ENCODE measurements around the gene INPP5A. TPM values are rescaled to one million over a fixed set of nuclear protein-coding genes. Genes with fewer than 3 reads are reported as not detected.

The INPP5A gene
- total and polyA plus RNA-seq, 4 donors = 34.7 to 43.5 (median 41.2) TPM

DNA sequence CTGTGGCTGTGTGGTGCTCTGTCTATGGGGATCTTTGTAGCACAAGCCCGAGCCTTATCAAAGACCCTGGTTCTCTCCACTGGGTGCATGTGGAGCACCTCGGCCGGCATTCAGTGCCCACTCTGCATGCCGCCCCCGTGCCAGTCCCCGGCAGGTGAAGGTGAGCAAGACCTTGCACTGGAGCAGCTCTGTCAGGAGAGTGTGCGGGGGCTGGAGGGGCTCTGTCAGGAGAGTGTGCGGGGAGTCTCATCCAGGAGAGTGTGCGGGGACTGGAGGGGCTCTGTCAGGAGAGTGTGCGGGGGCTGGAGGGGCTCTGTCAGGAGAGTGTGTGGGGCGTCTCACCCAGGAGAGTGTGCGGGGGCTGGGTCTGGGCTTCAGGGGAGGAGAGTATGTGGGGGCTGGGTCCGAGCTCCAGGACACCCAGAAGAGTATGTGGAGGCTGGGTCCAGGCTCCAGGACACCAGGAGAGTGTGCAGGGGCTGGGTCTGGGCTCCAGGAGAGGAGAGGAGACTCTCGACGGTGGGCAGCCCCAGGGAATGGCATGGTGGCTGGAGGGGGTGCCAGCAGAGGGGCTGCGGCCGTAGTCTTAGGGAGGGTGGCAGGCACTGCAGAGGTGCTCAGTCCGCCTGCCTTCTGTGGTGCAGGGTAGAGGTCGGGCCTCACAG is 40.8 kb downstream of the INPP5A start:
- Histone ChIP-seq H3K27me3 (ENCODE audit: control insufficient read depth, insufficient read depth, low read length) (no peaks in the 10 kb centered on the region), H3K36me3 (ENCODE audit: control insufficient read depth, insufficient read depth, low read length) (peaks cover 9% of the 10 kb centered on the region), H3K4me3 (ENCODE audit: low read depth, low read length) (no peak overlapping the region), H3K4me1 (ENCODE audit: control insufficient read depth, insufficient read depth, low read length) (peaks cover 49% of the 10 kb centered on the region), H3K27ac (ENCODE audit: low read depth, low read length) (no peak overlapping the region), H3K9me3 (ENCODE audit: control insufficient read depth, insufficient read depth, low read length) (no peaks in the 10 kb centered on the region)
- DNase-seq (ENCODE audit: low read depth in 4 of 6, low spot score in 6 of 6) = no peak
- 79% methylated on average over 19 of the region's 19 CpGs for WGBS (ENCODE audit: insufficient coverage)

DNA sequence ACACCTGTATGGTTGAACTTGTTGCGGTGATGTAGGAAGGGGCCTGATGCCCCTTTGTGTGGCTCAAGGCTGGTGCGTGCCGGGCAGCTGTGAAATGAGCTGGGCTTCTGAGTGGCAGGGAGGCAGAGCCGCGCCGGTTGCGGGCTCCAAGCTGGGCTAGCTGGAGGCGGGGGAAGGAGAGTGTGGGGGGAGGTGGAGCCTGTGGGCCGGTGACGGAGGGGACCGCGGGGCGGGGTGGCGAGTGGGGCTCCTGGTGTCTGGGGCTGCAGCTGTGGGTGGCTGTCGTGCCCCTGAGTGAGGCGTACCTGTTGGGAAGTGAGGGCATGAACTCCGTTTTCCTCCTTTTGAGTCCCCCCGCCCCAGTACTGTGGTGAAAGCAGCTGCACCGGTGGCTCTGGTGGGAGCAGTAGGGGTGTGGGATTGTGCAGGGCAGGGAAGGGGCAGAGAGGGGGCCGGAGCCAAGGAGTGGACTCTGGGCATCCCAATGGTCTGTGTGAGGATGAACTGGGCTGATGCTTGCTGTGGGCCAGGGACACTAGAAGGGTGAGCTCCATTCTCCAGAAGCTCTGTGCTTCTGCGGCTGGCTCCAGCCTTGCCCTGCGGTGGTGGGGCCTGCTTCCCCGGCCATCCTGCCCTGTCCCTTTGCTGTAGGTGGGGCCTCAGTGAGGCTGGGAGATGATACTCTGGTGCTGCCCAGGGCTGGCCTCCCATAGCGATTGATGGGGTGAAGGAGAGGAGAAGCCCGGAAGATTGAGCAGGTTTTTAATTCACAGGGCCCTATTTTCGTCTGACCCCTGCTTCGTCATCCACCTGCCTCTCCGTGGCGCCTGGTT is 41.7 kb downstream of the INPP5A start:
- Histone ChIP-seq H3K36me3 (ENCODE audit: control insufficient read depth, insufficient read depth, low read length) (peaks cover 9% of the 10 kb centered on the region), H3K27me3 (ENCODE audit: control insufficient read depth, insufficient read depth, low read length) (no peaks in the 10 kb centered on the region), H3K27ac (ENCODE audit: low read depth, low read length) (no peak overlapping the region), H3K4me3 (ENCODE audit: low read depth, low read length) (no peak overlapping the region), H3K4me1 (ENCODE audit: control insufficient read depth, insufficient read depth, low read length) (peaks cover 49% of the 10 kb centered on the region), H3K9me3 (ENCODE audit: control insufficient read depth, insufficient read depth, low read length) (no peaks in the 10 kb centered on the region)
- DNase-seq (ENCODE audit: low read depth in 4 of 6, low spot score in 6 of 6) = no peak
- 65% methylated on average over 28 of the region's 29 CpGs for WGBS (ENCODE audit: insufficient coverage)

DNA sequence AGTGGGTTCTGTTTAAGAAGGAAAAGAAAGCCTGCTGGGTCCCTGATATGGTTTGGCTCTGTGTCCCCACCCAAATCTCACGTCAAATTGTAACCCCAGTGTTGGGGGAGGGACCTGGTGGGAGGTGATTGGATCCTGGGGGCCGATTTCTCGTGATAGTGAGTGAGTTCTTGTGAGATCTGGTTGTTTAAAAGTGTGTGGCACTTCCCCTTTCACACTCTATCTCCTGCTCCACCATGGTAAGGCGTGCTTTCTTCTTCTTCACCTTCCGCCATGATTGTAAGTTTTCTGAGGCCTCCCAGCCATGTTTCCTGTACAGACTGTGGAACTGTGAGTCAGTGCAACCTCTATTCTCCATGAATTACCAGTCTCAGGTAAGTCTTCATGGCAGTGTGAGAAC is 42.6 kb downstream of the INPP5A start:
- Histone ChIP-seq H3K27me3 (ENCODE audit: control insufficient read depth, insufficient read depth, low read length) (no peaks in the 10 kb centered on the region), H3K4me1 (ENCODE audit: control insufficient read depth, insufficient read depth, low read length) (peaks cover 43% of the 10 kb centered on the region), H3K36me3 (ENCODE audit: control insufficient read depth, insufficient read depth, low read length) (peaks cover 9% of the 10 kb centered on the region), H3K9me3 (ENCODE audit: control insufficient read depth, insufficient read depth, low read length) (no peaks in the 10 kb centered on the region), H3K4me3 (ENCODE audit: low read depth, low read length) (no peak overlapping the region), H3K27ac (ENCODE audit: low read depth, low read length) (no peak overlapping the region)
- DNase-seq (ENCODE audit: low read depth in 4 of 6, low spot score in 6 of 6) = no peak
- no CpG with 5 or more reads among the region's 5 CpGs for WGBS (ENCODE audit: insufficient coverage)

GRCh38 chr10:132580617-132581016 is 43.0 kb downstream of the INPP5A start:
- Histone ChIP-seq H3K9me3 (ENCODE audit: control insufficient read depth, insufficient read depth, low read length) (no peaks in the 10 kb centered on the region), H3K4me1 (ENCODE audit: control insufficient read depth, insufficient read depth, low read length) (peaks cover 38% of the 10 kb centered on the region), H3K36me3 (ENCODE audit: control insufficient read depth, insufficient read depth, low read length) (peaks cover 9% of the 10 kb centered on the region), H3K27ac (ENCODE audit: low read depth, low read length) (no peak overlapping the region), H3K27me3 (ENCODE audit: control insufficient read depth, insufficient read depth, low read length) (no peaks in the 10 kb centered on the region), H3K4me3 (ENCODE audit: low read depth, low read length) (no peak overlapping the region)
- 80% methylated on average over 1 of the region's 1 CpG for WGBS (ENCODE audit: insufficient coverage)
- DNase-seq (ENCODE audit: low read depth in 4 of 6, low spot score in 6 of 6) = no peak

DNA sequence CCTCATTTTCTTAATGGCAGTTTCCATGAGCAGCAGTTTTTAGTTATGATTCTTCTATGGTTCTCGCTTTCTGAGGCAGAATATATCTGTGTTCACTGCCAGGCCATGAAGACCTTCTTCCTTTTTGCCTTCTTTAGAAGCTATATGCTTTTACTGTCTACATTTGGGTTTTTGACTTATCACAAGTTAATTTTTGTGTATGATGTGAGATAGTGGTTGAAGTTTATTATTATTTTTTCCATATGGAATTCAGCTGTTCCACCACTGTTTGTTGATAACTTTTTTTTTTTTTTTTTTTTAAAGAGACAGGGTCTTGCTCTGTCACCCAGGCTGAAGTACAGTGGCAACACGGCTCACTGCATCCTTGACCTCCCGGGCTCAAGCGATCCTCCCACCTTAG is 44.5 kb downstream of the INPP5A start:
- Histone ChIP-seq H3K36me3 (ENCODE audit: control insufficient read depth, insufficient read depth, low read length) (peaks cover 9% of the 10 kb centered on the region), H3K4me3 (ENCODE audit: low read depth, low read length) (no peak overlapping the region), H3K27ac (ENCODE audit: low read depth, low read length) (no peak overlapping the region), H3K9me3 (ENCODE audit: control insufficient read depth, insufficient read depth, low read length) (no peaks in the 10 kb centered on the region), H3K27me3 (ENCODE audit: control insufficient read depth, insufficient read depth, low read length) (no peaks in the 10 kb centered on the region), H3K4me1 (ENCODE audit: control insufficient read depth, insufficient read depth, low read length) (peaks cover 36% of the 10 kb centered on the region)
- WGBS (ENCODE audit: insufficient coverage) = 100% methylated on average over 1 of the region's 4 CpGs
- DNase-seq (ENCODE audit: low read depth in 4 of 6, low spot score in 6 of 6) = no peak

DNA sequence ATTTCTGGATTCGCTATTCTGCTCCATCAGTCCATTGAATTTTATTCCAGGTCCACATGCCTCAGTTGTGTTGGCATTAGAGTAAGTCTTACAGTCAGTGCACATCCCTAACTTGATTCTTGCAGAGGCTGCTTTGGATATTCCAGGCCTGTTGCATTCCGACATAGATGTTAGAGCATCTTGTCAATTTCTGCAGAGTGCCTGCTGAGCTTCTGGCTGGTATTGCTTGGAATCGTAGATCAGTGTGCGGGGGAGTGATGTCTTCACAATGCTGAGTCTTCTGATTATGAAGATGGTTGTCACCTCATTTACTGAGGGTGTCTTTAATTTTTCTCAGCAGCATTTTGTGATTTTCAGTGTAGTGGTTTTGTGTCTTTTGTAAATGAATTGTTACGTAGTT is 45.2 kb downstream of the INPP5A start:
- DNase-seq (ENCODE audit: low read depth in 4 of 6, low spot score in 6 of 6) = peak in 1 of 6 donors; percentile 39
- Histone ChIP-seq H3K9me3 (ENCODE audit: control insufficient read depth, insufficient read depth, low read length) (no peaks in the 10 kb centered on the region), H3K27me3 (ENCODE audit: control insufficient read depth, insufficient read depth, low read length) (no peaks in the 10 kb centered on the region), H3K27ac (ENCODE audit: low read depth, low read length) (no peak overlapping the region), H3K36me3 (ENCODE audit: control insufficient read depth, insufficient read depth, low read length) (peaks cover 9% of the 10 kb centered on the region), H3K4me3 (ENCODE audit: low read depth, low read length) (no peak overlapping the region), H3K4me1 (ENCODE audit: control insufficient read depth, insufficient read depth, low read length) (peaks cover 35% of the 10 kb centered on the region)
- WGBS (ENCODE audit: insufficient coverage) = 73% methylated on average over 5 of the region's 5 CpGs

DNA sequence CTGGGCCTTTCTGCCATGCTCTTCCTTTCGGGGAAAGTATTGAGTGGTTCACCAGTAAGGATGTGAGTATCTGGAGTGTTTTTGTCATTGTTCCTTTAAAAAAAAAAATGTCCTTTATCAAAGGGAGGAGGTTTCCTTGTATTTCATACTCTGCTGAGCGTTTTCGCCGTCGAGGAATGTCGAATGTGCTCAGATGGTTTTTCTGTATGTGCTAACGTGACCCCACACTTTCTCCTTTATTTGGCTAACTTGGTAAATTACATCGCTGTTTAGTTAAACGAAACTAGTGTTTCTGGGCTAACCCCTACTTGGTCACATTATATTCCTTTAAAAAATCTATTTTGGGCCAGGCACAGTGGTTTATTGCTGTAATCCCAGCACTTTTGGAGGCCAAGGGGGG is 45.9 kb downstream of the INPP5A start:
- H3K4me1 ChIP-seq (ENCODE audit: control insufficient read depth, insufficient read depth, low read length) = peaks cover 29% of the 10 kb centered on the region
- no peak for DNase-seq (ENCODE audit: low read depth in 4 of 6, low spot score in 6 of 6)

DNA sequence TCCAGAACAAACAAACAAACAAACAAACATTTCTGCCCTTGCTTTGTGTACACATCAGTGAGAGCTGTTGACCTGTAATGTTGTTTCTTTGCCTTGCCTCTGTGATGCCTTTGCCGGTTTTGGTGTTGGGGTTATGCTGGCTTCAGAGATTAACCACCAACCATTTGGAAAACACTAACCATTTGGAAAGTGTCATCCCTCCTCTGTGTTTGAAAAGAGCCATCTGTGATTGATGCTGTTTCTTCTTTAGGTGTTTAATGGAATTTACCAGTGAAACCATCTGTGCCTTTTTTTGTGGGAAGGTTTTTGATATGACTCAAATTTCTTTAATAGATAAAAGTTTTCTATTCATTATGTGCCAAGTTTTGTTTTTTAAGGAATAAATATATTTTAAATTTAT is 46.5 kb downstream of the INPP5A start:
- no peak overlapping the region for H3K27ac ChIP-seq (ENCODE audit: low read depth, low read length)
- no CpG with 5 or more reads among the region's 1 CpG for WGBS (ENCODE audit: insufficient coverage)

More for the DNA sequence above, 45.9 kb downstream of the INPP5A start:
- H3K36me3 ChIP-seq (ENCODE audit: control insufficient read depth, insufficient read depth, low read length) = peaks cover 9% of the 10 kb centered on the region
- no peak overlapping the region for H3K27ac ChIP-seq (ENCODE audit: low read depth, low read length)
- H3K4me3 ChIP-seq (ENCODE audit: low read depth, low read length) = no peak overlapping the region
- WGBS (ENCODE audit: insufficient coverage) = 88% methylated on average over 2 of the region's 9 CpGs
- no peaks in the 10 kb centered on the region for H3K9me3 ChIP-seq (ENCODE audit: control insufficient read depth, insufficient read depth, low read length)
- H3K27me3 ChIP-seq (ENCODE audit: control insufficient read depth, insufficient read depth, low read length) = no peaks in the 10 kb centered on the region

GRCh38 chr10:132585732-132586722 is 48.4 kb downstream of the INPP5A start:
- 89% methylated on average over 38 of the region's 38 CpGs for WGBS (ENCODE audit: insufficient coverage)
- Histone ChIP-seq H3K4me3 (ENCODE audit: low read depth, low read length) (no peak overlapping the region), H3K4me1 (ENCODE audit: control insufficient read depth, insufficient read depth, low read length) (peaks cover 26% of the 10 kb centered on the region), H3K27ac (ENCODE audit: low read depth, low read length) (no peak overlapping the region), H3K36me3 (ENCODE audit: control insufficient read depth, insufficient read depth, low read length) (peaks cover 18% of the 10 kb centered on the region), H3K9me3 (ENCODE audit: control insufficient read depth, insufficient read depth, low read length) (no peaks in the 10 kb centered on the region), H3K27me3 (ENCODE audit: control insufficient read depth, insufficient read depth, low read length) (no peaks in the 10 kb centered on the region)
- no peak for DNase-seq (ENCODE audit: low read depth in 4 of 6, low spot score in 6 of 6)

More for the DNA sequence above, 46.5 kb downstream of the INPP5A start:
- Histone ChIP-seq H3K4me1 (ENCODE audit: control insufficient read depth, insufficient read depth, low read length) (peaks cover 26% of the 10 kb centered on the region), H3K27me3 (ENCODE audit: control insufficient read depth, insufficient read depth, low read length) (no peaks in the 10 kb centered on the region), H3K9me3 (ENCODE audit: control insufficient read depth, insufficient read depth, low read length) (no peaks in the 10 kb centered on the region), H3K4me3 (ENCODE audit: low read depth, low read length) (no peak overlapping the region), H3K36me3 (ENCODE audit: control insufficient read depth, insufficient read depth, low read length) (peaks cover 9% of the 10 kb centered on the region)
- no peak for DNase-seq (ENCODE audit: low read depth in 4 of 6, low spot score in 6 of 6)
